Breast epithelium (tissue), 4 donors: ENCODE data around the gene IQSEC2. TPM values are rescaled to one million over a fixed set of nuclear protein-coding genes. Genes with fewer than 3 reads are reported as not detected.

Experiments
- DNase-seq, 2 donors: peaks; one replicate each; pipeline ENCODE4 v3.0.0-alpha.2; 2019; ENCODE audit warnings: low spot score in 2 of 2
- H3K27ac ChIP-seq, 2 donors: fragments of 200-600 bp; sonication (generic) in 1 of 2; one replicate each; pipeline ENCODE4 v1.5.1; 2016 to 2019; ENCODE audit warnings: mild to moderate bottlenecking in 1 of 2
- H3K27me3 ChIP-seq, 2 donors: fragments of 200-600 bp; sonication (generic) in 1 of 2; one replicate each; pipeline versions ENCODE4 v1.5.1 to v1.6.0; 2017 to 2019; ENCODE audit warnings: control low read depth in 1 of 2, mild to moderate bottlenecking in 1 of 2
- H3K36me3 ChIP-seq: fragments of 200-600 bp; one replicate; pipeline ENCODE4 v1.5.1; 2019
- H3K4me1 ChIP-seq, 2 donors: fragments of 200-600 bp; sonication (generic); one replicate each; pipeline ENCODE4 v1.5.1; 2016 to 2019; ENCODE audit warnings: control low read depth in 1 of 2
- H3K4me3 ChIP-seq, 3 donors: fragments of 200-600 bp; sonication (generic); 1 replicate in 2 of 3; 2 replicates in 1 of 3; pipeline ENCODE4 v1.5.1; 2016 to 2019; ENCODE audit warnings: mild to moderate bottlenecking in 3 of 3, moderate library complexity in 2 of 3
- H3K9me3 ChIP-seq, 2 donors: fragments of 200-600 bp; sonication (generic) in 1 of 2; one replicate each; pipeline ENCODE4 v1.5.1; 2016 to 2019; ENCODE audit warnings: control low read depth in 1 of 2
- POLR2A ChIP-seq: fragments of 450-650 bp; IDR thresholded peaks from one replicate; pipeline ENCODE4 v1.6.1; 2016; ENCODE audit warnings: antibody characterized with exemption, mild to moderate bottlenecking, moderate library complexity
- POLR2AphosphoS5 ChIP-seq, 3 donors: sonication (generic); formaldehyde crosslinking; IDR thresholded peaks; one replicate each; pipeline ENCODE4 v1.6.1; 2017; ENCODE audit warnings: antibody characterized with exemption in 3 of 3
- intact Hi-C: fragments of 100-400 bp; cut with DNase I; formaldehyde crosslinking; loops from one replicate; pipeline ENCODE4 v1.15.1; 2023; ENCODE audit warnings: low total_unique reads
- total RNA-seq, 3 donors: library from RNA; depleted of rRNA; stranded (reverse); fragments of >200 nt; gene quantifications; one replicate each; pipeline ENCODE4 v1.1.0, GENCODE V29; 2016
- TF ChIP-seq, protein P1 (sequence below), 3 donors: fragments of 450-650 bp; IDR thresholded peaks; one replicate each; pipeline ENCODE4 v1.5.1; 2016 to 2017; ENCODE audit warnings: antibody characterized with exemption in 3 of 3, mild to moderate bottlenecking in 3 of 3, moderate library complexity in 3 of 3

The IQSEC2 gene
- total RNA-seq, 3 donors from 2014 or later = 16.7 to 18.7 (median 18.3) TPM

DNA sequence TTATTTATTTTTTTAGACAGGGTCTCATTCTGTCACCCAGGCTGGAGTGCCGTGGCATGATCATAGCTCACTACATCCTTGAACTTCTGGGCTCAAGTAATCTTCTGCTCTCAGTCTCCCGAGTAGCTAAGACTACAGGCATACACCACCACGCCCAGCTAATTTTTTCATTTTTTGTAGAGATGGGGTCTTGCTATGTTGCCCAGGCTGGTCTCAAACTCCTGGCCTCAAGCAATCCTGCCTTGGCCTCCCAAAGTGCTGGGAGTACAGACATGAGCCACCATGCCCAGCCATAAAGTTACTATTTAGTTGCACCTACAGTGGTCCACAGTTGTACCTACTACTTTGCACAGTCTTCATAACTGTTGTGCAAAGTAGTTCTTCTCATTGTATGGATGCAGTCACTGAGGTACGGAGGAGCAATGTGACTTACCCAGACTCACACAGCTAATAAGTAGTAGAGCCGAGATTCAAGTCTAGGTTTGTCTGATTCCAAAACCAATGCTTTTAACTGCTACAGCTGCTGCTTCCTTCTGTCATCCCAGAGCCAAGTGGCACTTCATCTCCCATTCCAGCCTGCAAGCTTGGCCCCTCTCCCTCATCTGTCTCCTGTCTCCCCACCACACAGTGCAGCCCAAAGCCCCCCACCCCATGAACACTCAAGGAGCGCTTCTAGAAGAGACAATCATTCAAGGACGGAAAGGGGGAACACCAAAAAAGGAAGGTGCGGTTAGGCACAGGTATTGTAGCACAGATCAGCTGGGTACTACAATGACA, 24.0 kb upstream of the IQSEC2 start:
- no peak overlapping the region for H3K27ac ChIP-seq
- peaks cover 0 to 28% of the 10 kb centered on the region in 2 donors for H3K27me3 ChIP-seq
- H3K36me3 ChIP-seq = no peaks in the 10 kb centered on the region
- H3K4me1 ChIP-seq = no peaks in the 10 kb centered on the region
- no peak overlapping the region for H3K4me3 ChIP-seq
- TF ChIP-seq POLR2AphosphoS5 (IDR thresholded peaks at IDR 0.05) (no peak), POLR2A (no peak)
- TF ChIP-seq, protein P1, sequence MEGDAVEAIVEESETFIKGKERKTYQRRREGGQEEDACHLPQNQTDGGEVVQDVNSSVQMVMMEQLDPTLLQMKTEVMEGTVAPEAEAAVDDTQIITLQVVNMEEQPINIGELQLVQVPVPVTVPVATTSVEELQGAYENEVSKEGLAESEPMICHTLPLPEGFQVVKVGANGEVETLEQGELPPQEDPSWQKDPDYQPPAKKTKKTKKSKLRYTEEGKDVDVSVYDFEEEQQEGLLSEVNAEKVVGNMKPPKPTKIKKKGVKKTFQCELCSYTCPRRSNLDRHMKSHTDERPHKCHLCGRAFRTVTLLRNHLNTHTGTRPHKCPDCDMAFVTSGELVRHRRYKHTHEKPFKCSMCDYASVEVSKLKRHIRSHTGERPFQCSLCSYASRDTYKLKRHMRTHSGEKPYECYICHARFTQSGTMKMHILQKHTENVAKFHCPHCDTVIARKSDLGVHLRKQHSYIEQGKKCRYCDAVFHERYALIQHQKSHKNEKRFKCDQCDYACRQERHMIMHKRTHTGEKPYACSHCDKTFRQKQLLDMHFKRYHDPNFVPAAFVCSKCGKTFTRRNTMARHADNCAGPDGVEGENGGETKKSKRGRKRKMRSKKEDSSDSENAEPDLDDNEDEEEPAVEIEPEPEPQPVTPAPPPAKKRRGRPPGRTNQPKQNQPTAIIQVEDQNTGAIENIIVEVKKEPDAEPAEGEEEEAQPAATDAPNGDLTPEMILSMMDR (IDR thresholded peaks at IDR 0.05) = no peak
- intact Hi-C loops = no loop called here
- no peak for DNase-seq
- no peaks in the 10 kb centered on the region for H3K9me3 ChIP-seq

DNA sequence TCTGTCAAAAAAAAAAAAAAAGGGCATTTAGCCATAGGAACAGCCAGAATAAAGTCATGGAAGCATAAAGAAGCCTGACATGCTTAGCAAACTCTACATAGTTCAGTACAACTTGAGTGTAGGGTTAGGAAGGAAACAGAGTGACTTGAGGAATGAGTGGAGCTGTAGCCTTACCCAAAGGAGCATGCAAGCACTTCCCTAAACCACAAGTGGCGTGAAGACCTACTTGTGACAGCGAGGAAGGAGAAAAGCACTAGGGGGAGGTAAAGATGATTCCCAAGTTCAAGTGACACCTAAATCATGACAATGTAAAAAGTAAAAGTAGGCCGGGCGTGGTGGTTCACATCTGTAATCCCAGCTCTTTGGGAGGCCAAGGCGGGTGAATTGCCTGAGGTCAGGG, 21.8 kb upstream of the IQSEC2 start:
- intact Hi-C loops = no loop called here
- TF ChIP-seq POLR2A = no peak
- TF ChIP-seq POLR2AphosphoS5 (IDR thresholded peaks at IDR 0.05) = no peak
- TF ChIP-seq, protein P1 (IDR thresholded peaks at IDR 0.05) = no peak
- Histone ChIP-seq H3K4me3 (no peak overlapping the region), H3K4me1 (no peaks in the 10 kb centered on the region), H3K27ac (no peak overlapping the region), H3K36me3 (no peaks in the 10 kb centered on the region), H3K9me3 (no peaks in the 10 kb centered on the region), H3K27me3 (peaks cover 0 to 40% of the 10 kb centered on the region in 2 donors)
- no peak for DNase-seq

DNA sequence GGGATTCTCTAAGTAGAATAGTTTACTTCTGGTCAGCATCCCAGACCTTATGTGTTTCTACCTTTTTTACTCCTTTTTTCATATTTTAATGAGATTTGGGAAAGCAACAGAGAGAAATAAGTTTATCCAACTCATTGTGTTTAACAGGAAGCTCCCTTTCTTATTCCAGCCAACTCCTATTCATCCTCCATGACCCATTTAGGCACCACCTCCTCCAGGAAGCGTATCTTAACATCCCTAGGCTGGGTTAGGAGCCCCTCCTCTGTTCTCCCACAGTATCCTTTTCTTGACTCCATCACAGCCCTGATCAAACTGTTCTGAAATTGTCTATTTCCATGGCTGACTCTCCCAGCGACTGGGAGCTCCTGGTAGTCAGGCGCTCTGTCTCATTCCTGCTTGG, 18.8 kb upstream of the IQSEC2 start:
- no peak overlapping the region for H3K4me3 ChIP-seq
- H3K27me3 ChIP-seq = peaks cover 0 to 26% of the 10 kb centered on the region in 2 donors
- intact Hi-C loops = no loop called here
- TF ChIP-seq POLR2AphosphoS5 (IDR thresholded peaks at IDR 0.05) (no peak), POLR2A (no peak)
- no peaks in the 10 kb centered on the region for H3K36me3 ChIP-seq
- H3K27ac ChIP-seq = no peak overlapping the region
- H3K9me3 ChIP-seq = no peaks in the 10 kb centered on the region
- no peak for DNase-seq
- no peaks in the 10 kb centered on the region for H3K4me1 ChIP-seq

DNA sequence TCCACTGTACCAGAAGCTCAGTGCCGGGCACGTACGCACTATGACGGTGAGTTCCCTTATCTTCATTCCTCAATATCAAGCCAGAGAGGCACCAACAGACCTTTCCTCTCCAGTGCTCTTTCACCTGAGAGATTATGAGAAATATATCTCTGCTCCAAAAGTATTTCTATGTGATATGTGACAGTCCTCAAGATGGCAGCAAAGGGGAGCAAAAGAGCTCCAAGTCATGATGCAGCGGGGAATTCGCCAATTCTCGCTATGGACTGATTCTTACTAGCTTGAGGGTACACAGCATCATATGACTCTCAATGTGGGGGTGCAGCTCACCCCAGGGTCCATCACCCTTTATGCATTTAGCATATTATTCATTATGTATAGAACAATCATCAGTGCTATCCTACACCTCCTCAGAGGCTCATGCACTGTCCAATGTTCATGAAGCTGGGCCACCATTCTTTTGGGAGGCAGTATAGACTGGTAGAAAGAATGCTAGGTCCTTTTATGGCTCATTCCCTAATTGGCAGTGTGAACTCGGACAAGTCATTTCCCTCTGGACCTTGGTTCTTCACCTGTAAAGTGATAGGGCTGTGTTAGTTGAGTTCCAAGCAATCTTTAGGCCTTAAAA, 12.8 kb upstream of the IQSEC2 start:
- intact Hi-C loops = no loop called here
- TF ChIP-seq POLR2AphosphoS5 (IDR thresholded peaks at IDR 0.05) (no peak), POLR2A (no peak)
- TF ChIP-seq, protein P1 (IDR thresholded peaks at IDR 0.05) = no peak

GRCh38 chrX:53291596-53291995, 10.2 kb upstream of the IQSEC2 start:
- H3K4me3 ChIP-seq = no peak overlapping the region
- intact Hi-C loops = no loop called here
- TF ChIP-seq, protein P1 (IDR thresholded peaks at IDR 0.05) = no peak
- no peak for TF ChIP-seq POLR2A
- TF ChIP-seq POLR2AphosphoS5 (IDR thresholded peaks at IDR 0.05) = no peak
- no peaks in the 10 kb centered on the region for H3K9me3 ChIP-seq
- no peak for DNase-seq
- H3K27me3 ChIP-seq = peaks cover 0 to 60% of the 10 kb centered on the region in 2 donors
- H3K36me3 ChIP-seq = no peaks in the 10 kb centered on the region
- H3K4me1 ChIP-seq = no peaks in the 10 kb centered on the region
- no peak overlapping the region for H3K27ac ChIP-seq

More for the DNA sequence above, 12.8 kb upstream of the IQSEC2 start:
- no peaks in the 10 kb centered on the region for H3K9me3 ChIP-seq
- H3K4me3 ChIP-seq = no peak overlapping the region
- no peak overlapping the region for H3K27ac ChIP-seq
- DNase-seq = no peak
- no peaks in the 10 kb centered on the region for H3K36me3 ChIP-seq
- H3K27me3 ChIP-seq = peaks cover 0 to 47% of the 10 kb centered on the region in 2 donors
- H3K4me1 ChIP-seq = no peaks in the 10 kb centered on the region
